Lower leg skin (tissue), 3 donors: Measurements from ENCODE around the gene OSBPL2.

Experiments
- CTCF ChIP-seq, 3 donors: fragments of 450-650 bp; IDR thresholded peaks; one replicate each; pipeline ENCODE4 v1.5.1; 2016; ENCODE audit warnings: antibody characterized with exemption in 3 of 3, mild to moderate bottlenecking in 3 of 3, moderate library complexity in 2 of 3
- POLR2A ChIP-seq, 2 donors: fragments of 450-650 bp; IDR thresholded peaks; one replicate each; pipeline ENCODE4 v1.6.1; 2016 to 2017; ENCODE audit warnings: antibody characterized with exemption in 2 of 2, mild to moderate bottlenecking in 1 of 2, moderate library complexity in 1 of 2

DNA sequence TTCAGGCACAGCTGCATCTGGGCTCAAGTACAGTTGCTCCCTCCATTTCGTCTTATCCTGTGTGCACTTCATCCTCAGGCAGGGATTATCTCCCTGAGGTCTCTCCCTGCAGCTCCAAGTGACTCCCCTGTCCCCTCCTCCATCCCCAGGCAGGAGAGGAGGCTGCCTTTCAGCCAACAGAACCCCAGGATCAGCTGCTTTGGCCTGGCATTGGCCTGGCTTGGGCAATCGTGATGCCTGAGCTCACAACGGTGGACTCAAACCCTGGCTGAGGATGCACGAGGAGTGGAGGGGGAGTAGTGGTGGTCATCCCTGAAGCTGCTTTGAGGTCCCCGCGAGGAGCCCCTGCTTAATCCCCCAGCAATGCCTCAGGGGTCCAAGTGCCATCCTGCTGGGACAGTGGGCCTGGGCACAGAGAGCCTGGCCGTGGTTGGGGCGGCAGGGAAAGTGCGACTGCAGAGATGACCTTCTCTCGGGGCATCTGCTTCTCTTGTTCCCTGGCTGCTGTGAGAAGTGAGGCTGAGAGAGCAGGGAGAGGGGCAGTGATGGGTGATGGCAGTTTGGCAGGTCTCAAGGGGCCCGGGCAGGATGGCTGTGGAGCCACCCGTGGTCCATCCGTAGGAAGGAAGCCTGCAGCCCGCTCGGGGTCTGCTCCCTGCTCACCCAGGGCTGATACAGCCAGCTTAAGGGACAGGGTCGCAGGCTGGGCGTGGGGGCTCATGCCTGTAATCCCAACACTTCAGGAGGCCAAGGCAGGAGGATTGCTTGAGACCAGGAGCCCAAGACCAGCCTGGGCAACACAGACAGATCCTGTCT, 12.3 kb upstream of the OSBPL2 start:
- no peak for TF ChIP-seq CTCF (IDR thresholded peaks at IDR 0.05)
- TF ChIP-seq POLR2A (IDR thresholded peaks at IDR 0.05) = no peak
